Prostate gland (tissue), 2 donors: ENCODE data around the gene FMO4.
"Not testable (repeated sequence)": the region's sequence is repeated elsewhere in the genome, so short reads cannot be mapped to it uniquely, and the experiment has no call there.

Experiments
- POLR2A ChIP-seq: fragments of 450-650 bp; IDR thresholded peaks from one replicate; pipeline ENCODE4 v1.6.1; 2016; ENCODE audit warnings: antibody characterized with exemption, mild to moderate bottlenecking
- TF ChIP-seq, protein P1 (sequence below), 4 experiments: fragments of 200-600 bp in 2 of 4; fragments of 450-650 bp in 2 of 4; sonication (generic) in 2 of 4; IDR thresholded peaks; 1 replicate in 3 of 4; 2 replicates in 1 of 4; pipeline ENCODE4 v1.5.1; 2016 to 2019; ENCODE audit warnings: antibody characterized with exemption in 4 of 4, mild to moderate bottlenecking in 2 of 4, moderate library complexity in 2 of 4

- TF ChIP-seq, protein P1, sequence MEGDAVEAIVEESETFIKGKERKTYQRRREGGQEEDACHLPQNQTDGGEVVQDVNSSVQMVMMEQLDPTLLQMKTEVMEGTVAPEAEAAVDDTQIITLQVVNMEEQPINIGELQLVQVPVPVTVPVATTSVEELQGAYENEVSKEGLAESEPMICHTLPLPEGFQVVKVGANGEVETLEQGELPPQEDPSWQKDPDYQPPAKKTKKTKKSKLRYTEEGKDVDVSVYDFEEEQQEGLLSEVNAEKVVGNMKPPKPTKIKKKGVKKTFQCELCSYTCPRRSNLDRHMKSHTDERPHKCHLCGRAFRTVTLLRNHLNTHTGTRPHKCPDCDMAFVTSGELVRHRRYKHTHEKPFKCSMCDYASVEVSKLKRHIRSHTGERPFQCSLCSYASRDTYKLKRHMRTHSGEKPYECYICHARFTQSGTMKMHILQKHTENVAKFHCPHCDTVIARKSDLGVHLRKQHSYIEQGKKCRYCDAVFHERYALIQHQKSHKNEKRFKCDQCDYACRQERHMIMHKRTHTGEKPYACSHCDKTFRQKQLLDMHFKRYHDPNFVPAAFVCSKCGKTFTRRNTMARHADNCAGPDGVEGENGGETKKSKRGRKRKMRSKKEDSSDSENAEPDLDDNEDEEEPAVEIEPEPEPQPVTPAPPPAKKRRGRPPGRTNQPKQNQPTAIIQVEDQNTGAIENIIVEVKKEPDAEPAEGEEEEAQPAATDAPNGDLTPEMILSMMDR (IDR thresholded peaks at IDR 0.05), result not testable (repeated sequence)
- TF ChIP-seq POLR2A, result not testable (repeated sequence)
Observed at GRCh38 chr1:171339345-171339744, 25.4 kb downstream of the FMO4 start.
